Activated CD4-positive, alpha-beta T cell treated with anti-CD3 and anti-CD28 coated beads for 1 hour (primary cell): Measurements from ENCODE around the gene ZNF763.
"Not testable (repeated sequence)": the region's sequence is repeated elsewhere in the genome, so short reads cannot be mapped to it uniquely, and the experiment has no call there.

ENCODE experiments used
- DNase-seq: peaks from one replicate; pipeline ENCODE4 v3.0.0-alpha.2; 2020

ZNF763 gene

DNA sequence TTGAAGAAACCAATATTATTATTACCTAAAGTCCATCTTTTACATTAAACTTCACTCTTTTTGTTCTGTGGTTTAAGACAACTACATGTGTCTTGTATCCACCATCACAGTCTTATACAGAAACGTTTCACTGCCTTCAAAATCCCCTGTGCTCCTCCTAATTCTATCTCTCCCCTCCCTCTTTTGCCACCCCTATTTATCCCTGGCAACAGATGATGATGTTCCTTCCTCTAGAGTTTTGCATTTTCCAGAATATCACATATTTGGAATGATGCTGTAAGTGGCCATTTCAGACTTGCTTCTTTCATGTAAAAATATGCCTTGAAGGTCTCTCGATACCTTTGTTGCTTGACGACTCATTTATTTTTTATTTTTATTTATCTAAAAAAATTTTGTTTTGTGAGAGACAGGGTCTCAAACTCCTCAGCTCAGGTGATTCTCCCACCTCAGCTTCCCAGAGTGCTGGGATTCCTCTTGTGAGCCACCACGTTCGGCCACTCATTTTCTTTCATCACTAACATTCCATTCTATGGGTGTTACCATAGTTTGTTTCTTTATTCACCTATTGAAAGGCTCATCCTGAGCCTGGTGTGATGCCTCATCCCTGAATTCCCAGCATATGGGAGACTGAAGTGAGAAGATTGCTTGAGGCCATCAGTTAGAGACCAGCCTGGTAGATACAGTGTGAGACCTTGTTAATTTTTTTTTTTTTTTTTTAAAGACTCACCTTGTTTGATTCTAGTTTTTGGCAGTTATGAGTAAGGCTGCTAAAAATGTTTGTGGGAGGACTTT is 8.4 kb downstream of the ZNF763 start:
- DNase-seq = no peak

DNA sequence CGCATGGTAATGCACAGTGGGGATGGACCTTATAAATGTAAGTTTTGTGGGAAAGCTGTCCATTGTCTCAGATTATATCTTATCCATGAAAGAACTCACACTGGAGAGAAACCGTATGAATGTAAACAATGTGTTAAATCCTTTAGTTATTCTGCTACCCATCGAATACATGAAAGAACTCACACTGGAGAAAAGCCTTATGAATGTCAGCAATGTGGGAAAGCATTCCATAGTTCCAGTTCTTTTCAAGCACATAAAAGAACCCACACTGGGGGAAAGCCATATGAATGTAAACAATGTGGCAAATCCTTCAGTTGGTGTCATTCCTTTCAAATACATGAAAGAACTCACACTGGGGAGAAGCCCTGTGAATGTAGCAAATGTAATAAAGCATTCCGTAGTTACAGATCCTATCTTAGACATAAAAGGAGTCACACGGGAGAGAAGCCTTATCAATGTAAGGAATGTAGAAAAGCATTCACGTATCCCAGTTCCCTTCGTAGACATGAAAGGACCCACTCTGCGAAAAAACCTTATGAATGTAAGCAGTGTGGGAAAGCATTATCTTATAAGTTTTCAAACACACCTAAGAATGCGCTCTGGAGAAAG is 13.8 kb downstream of the ZNF763 start:
- no peak for DNase-seq

DNA sequence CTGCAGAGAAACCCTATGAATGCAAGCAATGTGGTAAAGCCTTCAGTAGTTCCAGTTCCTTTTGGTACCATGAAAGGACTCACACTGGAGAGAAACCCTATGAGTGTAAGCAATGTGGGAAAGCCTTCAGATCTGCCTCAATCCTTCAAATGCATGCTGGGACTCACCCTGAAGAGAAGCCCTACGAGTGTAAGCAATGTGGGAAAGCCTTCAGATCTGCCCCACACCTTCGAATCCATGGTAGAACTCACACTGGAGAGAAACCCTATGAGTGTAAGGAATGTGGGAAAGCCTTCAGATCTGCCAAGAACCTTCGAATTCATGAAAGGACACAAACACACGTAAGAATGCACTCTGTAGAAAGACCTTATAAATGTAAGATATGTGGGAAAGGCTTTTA is 14.7 kb downstream of the ZNF763 start:
- no peak for DNase-seq

DNA sequence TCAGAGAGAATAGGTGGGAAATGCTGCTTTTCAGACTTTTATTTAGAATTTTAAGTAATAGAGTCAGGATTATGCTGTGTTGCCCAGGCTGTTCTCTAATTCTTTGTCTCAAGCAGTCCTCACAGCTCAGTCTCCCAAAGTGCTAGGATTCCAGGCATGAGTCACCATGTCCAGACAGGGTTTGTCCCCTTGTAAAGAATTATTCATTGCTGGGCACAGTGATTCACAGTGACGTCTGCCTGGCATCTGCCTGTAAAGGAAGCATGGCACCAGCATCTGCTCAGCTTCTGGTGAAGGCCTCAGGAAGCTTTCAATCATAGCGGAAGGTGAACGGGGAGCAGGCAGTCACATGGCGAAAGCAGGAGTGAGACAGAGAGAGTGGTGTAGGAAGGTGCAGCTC is 17.7 kb downstream of the ZNF763 start:
- no peak for DNase-seq

DNA sequence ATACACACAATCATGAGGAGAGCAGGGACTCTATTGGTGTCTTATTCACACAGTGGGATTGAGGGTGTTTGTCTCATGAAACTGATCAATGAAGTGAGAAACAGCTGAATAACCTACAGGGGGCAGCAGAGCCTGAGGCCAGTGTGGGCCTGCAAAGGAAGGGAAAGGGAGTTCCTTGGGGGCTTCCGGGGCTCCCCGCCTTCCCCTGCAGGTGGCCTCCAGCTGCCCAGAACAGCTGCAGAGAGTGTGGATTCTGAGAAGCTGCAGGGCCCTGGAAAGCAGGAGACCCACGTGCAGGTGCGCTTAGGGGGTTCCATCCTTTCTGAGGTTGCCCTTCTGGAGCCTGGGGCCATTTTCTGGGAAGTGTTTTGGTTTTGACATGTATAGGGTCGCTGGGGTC is 20.1 kb downstream of the ZNF763 start:
- no peak for DNase-seq

DNA sequence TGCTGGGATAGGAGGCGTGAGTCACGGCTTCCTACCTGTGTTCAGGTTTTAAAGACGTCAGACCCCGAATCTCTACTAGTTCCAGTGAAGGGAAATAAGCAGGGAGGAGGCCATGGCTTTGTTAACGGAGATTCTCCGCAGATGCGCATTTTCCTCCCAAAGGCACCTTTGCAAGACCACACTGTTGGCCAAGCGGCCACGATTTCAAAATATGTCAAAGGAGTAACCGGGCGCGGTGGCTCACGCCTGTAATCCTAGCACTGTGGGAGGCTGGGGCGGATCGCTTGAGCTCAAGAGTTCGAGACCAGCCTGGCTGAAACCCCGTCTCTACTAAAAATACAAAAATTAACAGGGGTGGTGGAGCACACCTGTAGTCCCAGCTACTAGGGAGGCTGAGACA is 21.9 kb downstream of the ZNF763 start:
- DNase-seq = no peak

DNA sequence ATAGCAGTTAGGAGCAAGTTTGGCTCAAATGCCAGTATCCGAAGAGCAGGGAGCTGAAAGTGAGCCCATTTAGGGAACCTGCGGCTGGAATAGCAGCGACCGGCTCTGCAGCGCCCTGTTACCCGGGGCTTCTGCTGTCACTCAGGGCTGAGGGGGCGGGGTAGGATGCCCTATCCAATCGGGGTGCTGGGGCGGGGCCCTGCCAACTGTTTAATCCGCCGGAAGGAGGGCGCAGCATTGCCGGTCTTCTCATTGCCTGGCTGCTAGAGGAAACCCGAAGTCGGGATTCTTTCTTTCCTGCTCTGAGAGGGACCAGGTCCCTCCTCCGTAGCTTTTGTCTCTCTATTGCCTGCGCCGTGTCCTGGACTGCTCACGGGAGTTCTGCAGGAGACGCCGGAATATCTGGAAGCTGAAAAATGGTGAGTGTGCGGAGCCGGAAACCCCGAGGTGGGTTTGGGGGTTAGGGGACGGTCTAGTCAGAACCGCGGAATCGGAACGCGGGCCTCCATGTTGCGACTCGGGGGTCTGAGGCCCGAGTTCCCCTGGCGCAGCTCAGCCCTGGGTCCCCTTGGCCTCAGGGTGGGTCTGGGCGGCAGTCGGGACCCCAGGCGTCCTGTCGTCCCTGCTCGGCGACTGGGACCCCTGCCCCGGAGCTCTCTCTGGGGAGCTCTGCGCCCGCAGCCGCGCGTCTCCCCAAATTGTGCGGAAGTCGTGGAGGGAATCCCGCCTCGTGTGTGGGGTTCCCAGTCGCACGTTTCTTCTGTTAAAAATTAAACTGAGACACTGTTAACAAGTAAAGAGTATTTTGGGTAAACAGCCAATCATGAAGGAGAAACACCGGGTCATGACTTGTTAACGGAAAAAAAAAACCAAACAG is 22.8 kb downstream of the ZNF763 start:
- peak; percentile 83 for DNase-seq

DNA sequence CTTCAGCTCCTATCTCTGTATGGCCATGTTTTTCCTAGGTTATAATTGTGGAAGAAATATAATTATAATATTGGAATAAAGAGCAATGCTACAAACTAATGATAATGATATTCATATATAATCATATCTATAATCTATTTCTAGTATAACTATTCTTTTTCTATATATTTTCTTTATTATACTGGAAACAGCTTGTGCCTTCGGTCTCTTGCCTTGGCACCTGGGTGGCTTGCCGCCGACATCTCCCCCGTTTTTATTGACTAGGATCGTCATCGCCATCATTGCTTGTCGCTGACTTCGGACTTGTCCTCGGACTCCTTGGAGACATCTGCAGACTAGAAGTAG is 24.2 kb downstream of the ZNF763 start:
- no peak for DNase-seq

DNA sequence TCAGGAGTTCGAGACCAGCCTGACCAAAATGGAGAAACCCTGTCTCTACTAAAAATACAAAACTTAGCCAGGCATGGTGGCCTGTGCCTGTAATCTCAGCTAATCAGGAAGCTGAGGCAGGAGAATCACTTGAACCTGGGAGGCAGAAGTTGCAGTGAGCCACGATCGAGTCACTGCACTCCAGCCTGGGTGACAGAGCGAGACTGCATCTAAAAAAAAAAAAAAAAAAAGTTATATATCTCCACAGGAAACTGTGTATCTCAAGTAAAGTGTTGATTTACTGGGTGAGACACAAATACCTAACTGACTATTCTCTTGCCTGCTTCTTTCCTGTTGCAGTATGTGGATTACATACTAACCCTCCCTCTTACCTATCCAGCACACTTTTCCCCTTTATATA is 27.1 kb downstream of the ZNF763 start:
- not testable (repeated sequence) for DNase-seq

DNA sequence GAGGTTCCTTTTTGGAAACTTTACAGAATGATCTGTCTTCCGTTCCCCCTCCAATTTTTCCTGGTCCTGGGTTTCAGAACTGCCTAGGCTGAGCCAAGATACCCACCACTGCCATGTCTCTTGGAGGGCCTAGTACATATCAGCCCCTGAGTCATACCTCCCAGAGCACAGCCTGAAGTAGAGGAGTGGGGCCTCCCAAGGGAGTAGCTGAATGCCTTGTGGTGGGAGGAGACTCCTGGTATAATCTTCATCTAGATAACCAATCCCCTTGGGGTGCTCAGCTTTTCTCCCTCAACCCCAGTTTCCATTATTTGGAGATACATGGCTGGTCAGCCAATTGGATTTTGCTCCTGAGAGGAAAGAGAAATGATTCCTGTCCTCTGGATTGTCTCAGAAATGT is 30.3 kb downstream of the ZNF763 start:
- DNase-seq = no peak

DNA sequence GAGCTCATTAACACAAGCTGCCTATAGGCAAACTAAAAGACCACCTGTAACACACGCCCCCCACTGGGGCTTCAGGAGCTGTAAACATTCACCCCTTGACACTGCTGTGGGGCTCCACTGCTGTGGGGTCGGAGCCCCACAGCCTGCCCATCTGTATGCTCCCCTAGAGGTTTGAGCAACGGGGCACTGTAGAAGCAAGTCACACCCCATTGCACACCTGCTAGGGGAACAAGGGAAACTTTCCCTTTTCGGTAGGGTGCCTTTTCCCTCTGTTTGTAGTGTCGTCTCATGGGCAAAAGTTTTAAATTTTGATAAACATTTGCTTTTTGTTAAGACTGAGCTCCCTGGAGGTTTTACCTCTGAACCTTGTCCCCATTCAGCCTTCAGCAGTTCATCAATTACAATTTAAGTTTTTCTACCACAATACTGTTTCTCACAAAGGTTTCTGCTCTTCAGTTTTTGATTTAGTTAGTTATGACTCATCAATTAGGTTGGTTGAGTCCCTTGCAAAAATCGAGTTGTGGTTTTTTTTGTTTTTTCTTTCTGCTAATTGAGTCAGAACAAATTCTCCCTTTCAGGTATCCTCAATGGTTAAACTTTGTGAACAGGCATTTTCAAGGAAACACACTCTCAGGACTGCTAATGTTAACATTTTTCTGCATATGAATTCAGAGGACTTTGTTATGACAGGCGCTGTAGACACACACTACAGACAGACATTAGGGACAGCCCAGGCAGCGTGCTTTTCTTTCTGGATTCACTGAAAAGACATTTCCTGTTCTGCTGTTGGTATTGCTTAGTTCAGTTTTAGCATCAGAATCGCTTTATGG is 35.5 kb downstream of the ZNF763 start:
- no peak for DNase-seq

DNA sequence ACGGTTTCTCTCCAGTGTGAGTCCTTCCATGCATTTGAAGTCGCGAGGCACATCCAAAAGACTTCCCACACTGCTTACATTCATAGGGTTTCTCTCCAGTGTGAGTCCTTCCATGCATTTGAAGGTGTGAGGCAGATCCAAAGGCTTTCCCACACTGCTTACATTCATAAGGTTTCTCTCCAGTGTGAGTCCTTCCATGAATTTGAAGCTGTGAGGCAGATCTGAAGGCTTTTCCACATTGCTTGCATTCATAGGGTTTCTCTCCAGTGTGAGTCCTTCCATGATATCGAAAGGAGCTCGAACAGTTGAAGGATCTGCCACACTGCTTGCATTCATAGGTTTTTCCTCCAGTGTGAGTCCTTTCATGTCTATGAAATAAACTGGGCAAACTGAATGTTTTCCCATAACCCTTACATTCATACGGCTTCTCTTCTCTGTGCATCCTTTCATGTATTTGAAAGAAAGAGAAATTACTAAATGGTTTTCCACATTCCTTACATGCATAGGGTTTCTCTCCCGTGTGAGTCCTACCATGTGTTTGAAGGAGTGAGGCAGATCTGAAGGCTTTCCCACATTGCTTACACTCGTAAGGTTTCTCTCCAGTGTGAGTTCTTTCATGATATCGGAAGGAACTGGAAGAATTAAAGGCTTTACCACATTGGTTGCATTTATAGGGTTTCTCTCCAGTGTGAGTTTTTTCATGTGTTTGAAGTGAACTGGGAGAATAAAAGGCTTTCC is 50.3 kb downstream of the ZNF763 start:
- no peak for DNase-seq

DNA sequence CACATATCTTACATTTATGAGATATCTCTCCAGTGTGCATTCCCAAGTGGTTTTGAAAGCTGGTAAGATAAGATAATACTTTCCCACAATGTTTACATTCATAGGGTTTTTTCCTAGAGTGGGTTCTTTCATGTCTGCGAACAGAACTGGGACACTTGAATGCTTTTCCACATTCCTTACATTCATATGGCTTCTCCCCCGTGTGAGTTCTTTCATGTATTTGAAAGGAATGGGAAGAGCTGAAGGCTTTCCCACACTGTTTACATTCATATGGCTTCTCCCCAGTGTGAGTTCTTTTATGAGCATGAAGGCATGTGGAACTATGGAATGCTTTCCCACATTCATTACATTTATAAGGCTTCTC is 50.9 kb downstream of the ZNF763 start:
- no peak for DNase-seq
